OCI-LY3 (cell line): ENCODE measurements around the gene SLC45A2.

Experiments
- EZH2phosphoT487 ChIP-seq: fragments of 200-600 bp; shearing (Covaris generic); IDR thresholded peaks from 2 replicates; pipeline ENCODE4 v1.6.1; 2018; ENCODE audit warnings: antibody characterized with exemption, mixed run types, low read depth
- TF ChIP-seq, protein P1 (sequence below): fragments of 200-600, 300-600 bp; sonication (generic); IDR thresholded peaks from 2 replicates; pipeline ENCODE4 v1.5.1; 2014; ENCODE audit warnings: antibody characterized with exemption, low read length, low read depth

GRCh38 chr5:33938881-33939280 is 45.6 kb downstream of the SLC45A2 start:
- TF ChIP-seq, protein P1, sequence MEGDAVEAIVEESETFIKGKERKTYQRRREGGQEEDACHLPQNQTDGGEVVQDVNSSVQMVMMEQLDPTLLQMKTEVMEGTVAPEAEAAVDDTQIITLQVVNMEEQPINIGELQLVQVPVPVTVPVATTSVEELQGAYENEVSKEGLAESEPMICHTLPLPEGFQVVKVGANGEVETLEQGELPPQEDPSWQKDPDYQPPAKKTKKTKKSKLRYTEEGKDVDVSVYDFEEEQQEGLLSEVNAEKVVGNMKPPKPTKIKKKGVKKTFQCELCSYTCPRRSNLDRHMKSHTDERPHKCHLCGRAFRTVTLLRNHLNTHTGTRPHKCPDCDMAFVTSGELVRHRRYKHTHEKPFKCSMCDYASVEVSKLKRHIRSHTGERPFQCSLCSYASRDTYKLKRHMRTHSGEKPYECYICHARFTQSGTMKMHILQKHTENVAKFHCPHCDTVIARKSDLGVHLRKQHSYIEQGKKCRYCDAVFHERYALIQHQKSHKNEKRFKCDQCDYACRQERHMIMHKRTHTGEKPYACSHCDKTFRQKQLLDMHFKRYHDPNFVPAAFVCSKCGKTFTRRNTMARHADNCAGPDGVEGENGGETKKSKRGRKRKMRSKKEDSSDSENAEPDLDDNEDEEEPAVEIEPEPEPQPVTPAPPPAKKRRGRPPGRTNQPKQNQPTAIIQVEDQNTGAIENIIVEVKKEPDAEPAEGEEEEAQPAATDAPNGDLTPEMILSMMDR: no peak
- TF ChIP-seq EZH2phosphoT487: no peak
